GM06990 (cell line): ENCODE results near the gene AHI1.

Source experiments
- DNase-seq: peaks from one replicate; pipeline ENCODE4 v3.0.0-alpha.2; 2011; ENCODE audit not compliant: insufficient read length; ENCODE audit errors: extremely low read depth
- H3K27me3 ChIP-seq: replicated peaks from 2 replicates; pipeline ENCODE4 v1.6.0; 2011; ENCODE audit warnings: low read length; ENCODE audit not compliant: control insufficient read depth, insufficient read depth
- H3K36me3 ChIP-seq: 2 replicates; pipeline ENCODE4 v1.5.1; 2011; ENCODE audit warnings: low read length; ENCODE audit not compliant: control insufficient read depth, insufficient read depth
- H3K4me3 ChIP-seq: replicated peaks from 2 replicates; pipeline ENCODE4 v1.5.1; 2011; ENCODE audit warnings: low read depth, mild to moderate bottlenecking, control low read depth, low read length
- TF ChIP-seq, protein P1 (sequence below): IDR thresholded peaks from 2 replicates; pipeline ENCODE4 v1.5.1; 2011; ENCODE audit warnings: low read length, control low read depth, mild to moderate bottlenecking, inconsistent platforms; ENCODE audit not compliant: insufficient read depth, poor library complexity, severe bottlenecking

AHI1 gene

DNA sequence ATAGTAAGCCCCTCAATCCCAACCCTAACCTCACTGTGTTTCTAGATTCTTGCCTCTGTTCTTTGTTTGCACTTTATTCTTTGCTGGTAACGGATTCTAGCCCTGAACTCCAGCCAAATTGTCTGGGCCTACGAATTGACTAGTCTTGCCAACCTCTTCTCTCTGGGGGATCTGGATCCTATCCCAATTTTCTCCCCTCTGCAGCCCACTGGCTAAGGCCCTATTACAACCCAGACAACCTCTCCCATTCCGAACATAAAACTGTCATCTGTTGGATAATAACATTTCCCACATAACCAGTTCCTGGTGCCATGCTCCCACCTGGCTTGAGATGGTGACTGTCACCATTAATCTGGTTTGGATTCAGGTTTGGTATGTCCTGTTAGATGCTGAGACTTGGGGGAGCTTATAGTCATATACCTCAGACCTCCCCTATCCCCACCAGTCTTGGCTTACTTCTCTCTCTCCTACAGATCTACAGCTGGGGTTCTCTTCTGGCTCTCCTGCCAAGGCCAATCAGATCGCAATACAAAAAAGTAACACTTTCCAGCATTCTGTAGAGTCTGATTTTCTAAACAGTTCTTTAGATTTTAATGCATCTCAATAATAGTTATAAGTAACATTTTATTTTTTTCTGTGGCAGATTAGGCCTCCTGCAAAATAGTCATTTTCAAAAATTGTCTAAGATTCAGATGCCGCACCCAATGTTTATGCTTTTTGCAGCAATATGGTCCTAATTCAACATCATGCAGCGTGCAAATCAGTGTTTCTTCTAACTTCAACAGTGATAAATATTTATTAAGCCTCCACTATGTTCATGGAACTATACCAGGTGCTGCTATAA lies 29.8 kb upstream of the AHI1 start:
- Histone ChIP-seq H3K4me3 (no peak overlapping the region), H3K36me3 (no peaks in the 10 kb centered on the region), H3K27me3 (no peaks in the 10 kb centered on the region)
- DNase-seq = no peak
- TF ChIP-seq, protein P1, sequence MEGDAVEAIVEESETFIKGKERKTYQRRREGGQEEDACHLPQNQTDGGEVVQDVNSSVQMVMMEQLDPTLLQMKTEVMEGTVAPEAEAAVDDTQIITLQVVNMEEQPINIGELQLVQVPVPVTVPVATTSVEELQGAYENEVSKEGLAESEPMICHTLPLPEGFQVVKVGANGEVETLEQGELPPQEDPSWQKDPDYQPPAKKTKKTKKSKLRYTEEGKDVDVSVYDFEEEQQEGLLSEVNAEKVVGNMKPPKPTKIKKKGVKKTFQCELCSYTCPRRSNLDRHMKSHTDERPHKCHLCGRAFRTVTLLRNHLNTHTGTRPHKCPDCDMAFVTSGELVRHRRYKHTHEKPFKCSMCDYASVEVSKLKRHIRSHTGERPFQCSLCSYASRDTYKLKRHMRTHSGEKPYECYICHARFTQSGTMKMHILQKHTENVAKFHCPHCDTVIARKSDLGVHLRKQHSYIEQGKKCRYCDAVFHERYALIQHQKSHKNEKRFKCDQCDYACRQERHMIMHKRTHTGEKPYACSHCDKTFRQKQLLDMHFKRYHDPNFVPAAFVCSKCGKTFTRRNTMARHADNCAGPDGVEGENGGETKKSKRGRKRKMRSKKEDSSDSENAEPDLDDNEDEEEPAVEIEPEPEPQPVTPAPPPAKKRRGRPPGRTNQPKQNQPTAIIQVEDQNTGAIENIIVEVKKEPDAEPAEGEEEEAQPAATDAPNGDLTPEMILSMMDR = no peak

DNA sequence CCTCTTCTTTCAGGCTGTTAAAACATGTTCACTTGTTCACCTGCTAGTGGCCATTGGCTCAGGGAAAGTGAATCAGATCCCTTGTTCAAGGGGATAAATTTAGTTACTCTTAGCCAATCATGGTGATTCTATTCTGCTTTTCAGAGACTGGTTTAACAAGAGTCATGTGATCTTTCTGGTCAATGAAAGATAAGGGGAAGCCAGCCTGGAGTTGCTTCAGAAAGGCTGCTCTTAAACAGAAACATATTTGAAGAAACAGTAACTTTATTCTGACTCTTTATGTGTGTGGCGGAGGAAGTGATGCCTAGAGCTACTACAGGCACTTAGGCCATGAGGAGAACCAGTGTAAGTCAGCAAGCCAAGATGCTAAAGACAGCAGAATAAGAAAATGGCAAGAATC lies 28.1 kb upstream of the AHI1 start:
- H3K36me3 ChIP-seq = no peaks in the 10 kb centered on the region
- DNase-seq = no peak
- H3K27me3 ChIP-seq = no peaks in the 10 kb centered on the region
- H3K4me3 ChIP-seq = no peak overlapping the region
- TF ChIP-seq, protein P1 = no peak

DNA sequence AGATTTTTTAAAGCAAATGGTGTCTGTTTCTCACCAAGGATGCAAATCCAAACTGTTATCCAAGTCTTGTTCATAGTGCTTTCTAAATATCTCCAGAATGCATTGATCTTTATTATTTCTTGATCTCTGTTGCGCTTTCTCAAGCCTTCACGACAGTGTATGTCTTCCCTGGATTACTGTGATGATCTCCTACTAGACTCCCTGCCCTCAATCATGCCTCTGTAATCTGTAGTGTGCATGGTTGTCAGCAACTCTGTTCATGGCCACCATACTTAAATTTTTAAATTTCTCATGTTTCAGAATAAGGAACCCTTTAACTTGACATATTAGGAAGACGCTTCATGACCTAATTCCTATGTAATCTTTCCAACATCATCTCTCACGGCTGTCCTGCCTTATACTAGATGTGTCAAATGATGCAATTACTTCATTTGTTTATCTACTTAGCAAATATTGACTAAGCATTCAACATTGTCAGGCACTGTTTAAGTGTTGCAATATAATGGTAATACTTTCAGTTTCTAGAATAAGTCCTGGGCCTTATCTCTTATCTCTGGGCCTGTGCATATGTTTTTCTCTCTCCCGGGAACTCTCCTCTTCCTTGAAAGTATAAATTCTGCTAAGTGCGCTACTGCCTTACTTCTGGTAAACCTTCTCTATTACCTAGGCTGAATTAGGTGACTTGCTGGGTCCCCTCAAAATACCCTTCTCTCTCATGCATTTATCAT lies 25.6 kb upstream of the AHI1 start:
- Histone ChIP-seq H3K27me3 (no peaks in the 10 kb centered on the region), H3K36me3 (no peaks in the 10 kb centered on the region), H3K4me3 (no peak overlapping the region)
- DNase-seq = no peak
- TF ChIP-seq, protein P1 = no peak

DNA sequence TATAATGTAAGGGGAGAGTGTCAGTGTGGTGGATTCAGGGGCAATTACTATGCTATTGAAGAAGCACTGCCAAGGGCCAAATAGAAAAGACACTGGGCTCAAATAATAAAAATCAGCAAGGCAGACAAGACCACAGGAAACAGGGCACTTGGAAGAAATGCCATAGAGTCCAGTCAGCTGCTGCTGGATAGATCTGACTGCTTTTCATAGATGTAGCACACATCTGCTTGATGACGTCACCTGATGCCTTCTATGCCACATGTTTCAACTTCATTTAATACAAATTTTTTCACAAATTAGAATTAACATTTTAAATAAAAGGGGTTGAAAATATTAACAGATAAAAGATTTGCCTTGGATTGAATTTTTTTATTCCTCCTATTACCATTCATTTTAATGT lies 23.9 kb upstream of the AHI1 start:
- DNase-seq = no peak

DNA sequence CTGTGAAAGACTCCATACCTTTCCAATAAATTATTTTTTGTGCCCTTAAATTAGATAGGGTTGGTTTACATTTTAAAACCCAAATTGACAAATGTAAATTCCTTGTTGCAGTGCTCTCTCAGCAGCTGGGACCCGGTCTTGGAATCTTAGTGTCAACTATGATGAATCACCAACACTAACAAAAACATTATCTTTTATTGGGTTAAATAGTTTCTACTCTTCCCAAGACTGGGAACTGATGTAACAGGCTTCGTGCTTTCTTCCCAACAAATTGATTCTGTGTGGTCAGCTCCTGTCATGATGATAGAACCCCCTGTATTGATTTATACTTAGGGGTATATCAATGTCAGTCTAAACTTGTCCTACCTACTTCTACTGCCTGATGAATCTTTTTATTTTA lies 23.2 kb upstream of the AHI1 start:
- no peak overlapping the region for H3K4me3 ChIP-seq
- TF ChIP-seq, protein P1 = no peak

More for the DNA sequence above, 23.9 kb upstream of the AHI1 start:
- Histone ChIP-seq H3K36me3 (no peaks in the 10 kb centered on the region), H3K27me3 (no peaks in the 10 kb centered on the region), H3K4me3 (no peak overlapping the region)
- TF ChIP-seq, protein P1 = no peak

More for the DNA sequence above, 23.2 kb upstream of the AHI1 start:
- H3K36me3 ChIP-seq = no peaks in the 10 kb centered on the region
- no peak for DNase-seq
- H3K27me3 ChIP-seq = no peaks in the 10 kb centered on the region
